Loucy (cell line): ENCODE data around the gene SIL1.

Source experiments
- H2AFZ ChIP-seq: fragments of 200-600 bp; sonication (generic); 2 replicates; pipeline ENCODE4 v1.6.0; 2016; ENCODE audit warnings: antibody characterized with exemption, mild to moderate bottlenecking, low read length, moderate library complexity
- H3F3A ChIP-seq: fragments of 200-600 bp; 2 replicates; pipeline ENCODE4 v1.6.0; 2016; ENCODE audit warnings: antibody characterized with exemption, low read depth, mild to moderate bottlenecking
- H3K27me3 ChIP-seq: fragments of 200-600 bp; sonication (generic); 2 replicates; pipeline ENCODE4 v1.6.1; 2014; ENCODE audit warnings: low read length, mild to moderate bottlenecking; ENCODE audit not compliant: insufficient read depth, poor library complexity, severe bottlenecking
- H3K36me3 ChIP-seq: fragments of 200-600 bp; sonication (generic); 2 replicates; pipeline ENCODE4 v1.6.1; 2016; ENCODE audit warnings: low read length; ENCODE audit not compliant: insufficient read depth
- H3K4me1 ChIP-seq: fragments of 200-600 bp; sonication (generic); 2 replicates; pipeline ENCODE4 v1.5.1; 2014; ENCODE audit warnings: low read length, mild to moderate bottlenecking; ENCODE audit not compliant: insufficient read depth, poor library complexity, severe bottlenecking
- H3K4me2 ChIP-seq: fragments of 200-600 bp; sonication (generic); 2 replicates; pipeline ENCODE4 v1.6.0; 2014; ENCODE audit warnings: antibody characterized with exemption, low read length, low read depth, mild to moderate bottlenecking; ENCODE audit not compliant: poor library complexity, severe bottlenecking
- H3K4me3 ChIP-seq: fragments of 200-600 bp; sonication (generic); 2 replicates; pipeline ENCODE4 v1.5.1; 2014; ENCODE audit warnings: low read length, mild to moderate bottlenecking, mixed read lengths; ENCODE audit not compliant: poor library complexity, severe bottlenecking
- H3K79me2 ChIP-seq: fragments of 200-600 bp; sonication (generic); 2 replicates; pipeline ENCODE4 v1.6.1; 2014; ENCODE audit warnings: low read length; ENCODE audit not compliant: insufficient read depth
- H3K9ac ChIP-seq: fragments of 200-600 bp; sonication (generic); 2 replicates; pipeline ENCODE4 v1.6.0; 2014; ENCODE audit warnings: mild to moderate bottlenecking, low read depth, low read length, moderate library complexity; ENCODE audit not compliant: poor library complexity, severe bottlenecking
- H3K9me2 ChIP-seq: fragments of 200-600 bp; sonication (generic); replicated peaks from 2 replicates; pipeline ENCODE4 v1.6.1; 2016; ENCODE audit warnings: low read depth, low read length, mixed read lengths
- H3K9me3 ChIP-seq: fragments of 200-600 bp; sonication (generic); 2 replicates; pipeline ENCODE4 v1.6.1; 2014; ENCODE audit warnings: mild to moderate bottlenecking, antibody characterized with exemption, low read length, low read depth; ENCODE audit not compliant: insufficient read depth
- H4K20me1 ChIP-seq: fragments of 200-600 bp; sonication (generic); 2 replicates; pipeline ENCODE4 v1.6.0; 2014; ENCODE audit warnings: antibody characterized with exemption, low read length, mild to moderate bottlenecking; ENCODE audit not compliant: insufficient read depth, poor library complexity, severe bottlenecking
- CTCF ChIP-seq: fragments of 200-600 bp; sonication (generic); conservative IDR thresholded peaks from 2 replicates; pipeline ENCODE4 v1.5.1; 2014; ENCODE audit warnings: mild to moderate bottlenecking, antibody characterized with exemption, low read length
- EZH2phosphoT487 ChIP-seq: fragments of 200-600 bp; IDR thresholded peaks from 2 replicates; pipeline ENCODE4 v1.6.1; 2018; ENCODE audit warnings: antibody characterized with exemption, mild to moderate bottlenecking, moderate library complexity, borderline replicate concordance

Gene SIL1

GRCh38 chr5:139049780-139050179, 148.4 kb downstream of the SIL1 start:
- H3K4me1 ChIP-seq = no peaks in the 10 kb centered on the region
- no peaks in the 10 kb centered on the region for H3K79me2 ChIP-seq
- no peaks in the 10 kb centered on the region for H3K27me3 ChIP-seq
- no peak overlapping the region for H2AFZ ChIP-seq
- H3K4me3 ChIP-seq = no peak overlapping the region
- H3K9ac ChIP-seq = no peak overlapping the region
- TF ChIP-seq EZH2phosphoT487 (no peak), CTCF (no peak)
- H3K9me3 ChIP-seq = no peaks in the 10 kb centered on the region
- no peak overlapping the region for H3K4me2 ChIP-seq
- no peaks in the 10 kb centered on the region for H3F3A ChIP-seq
- no peaks in the 10 kb centered on the region for H3K36me3 ChIP-seq
- H3K9me2 ChIP-seq = no peaks in the 10 kb centered on the region
- no peaks in the 10 kb centered on the region for H4K20me1 ChIP-seq

- H3K4me3 ChIP-seq = no peak overlapping the region
- H3K36me3 ChIP-seq = no peaks in the 10 kb centered on the region
- no peaks in the 10 kb centered on the region for H3F3A ChIP-seq
- H3K4me1 ChIP-seq = no peaks in the 10 kb centered on the region
- H3K27me3 ChIP-seq = no peaks in the 10 kb centered on the region
- no peaks in the 10 kb centered on the region for H3K79me2 ChIP-seq
- H4K20me1 ChIP-seq = no peaks in the 10 kb centered on the region
- H3K9me3 ChIP-seq = no peaks in the 10 kb centered on the region
- H2AFZ ChIP-seq = no peak overlapping the region
- TF ChIP-seq EZH2phosphoT487 (no peak), CTCF (no peak)
- H3K9ac ChIP-seq = no peak overlapping the region
- no peak overlapping the region for H3K4me2 ChIP-seq
- H3K9me2 ChIP-seq = no peaks in the 10 kb centered on the region
Measured at GRCh38 chr5:139046551-139046950, 151.6 kb downstream of the SIL1 start.

- Histone ChIP-seq H3K9ac (no peak overlapping the region), H3K4me2 (no peak overlapping the region), H3K36me3 (no peaks in the 10 kb centered on the region), H3K79me2 (no peaks in the 10 kb centered on the region), H3K4me3 (no peak overlapping the region), H3K27me3 (no peaks in the 10 kb centered on the region), H3K4me1 (no peaks in the 10 kb centered on the region), H2AFZ (no peak overlapping the region), H4K20me1 (no peaks in the 10 kb centered on the region), H3F3A (no peaks in the 10 kb centered on the region), H3K9me3 (no peaks in the 10 kb centered on the region), H3K9me2 (no peaks in the 10 kb centered on the region)
- TF ChIP-seq CTCF (no peak), EZH2phosphoT487 (no peak)
Measured at GRCh38 chr5:139043157-139043905, 154.8 kb downstream of the SIL1 start.
